Measurements from ENCODE around the gene KCNH8.

KCNH8 gene

GRCh38 chr3:19365471-19365870 is 217.2 kb downstream of the KCNH8 start:
- no peak for DNase-seq (ENCODE audit: low read depth)

- DNase-seq (ENCODE audit: low read depth) = no peak
Observed at GRCh38 chr3:19384868-19385267, 236.6 kb downstream of the KCNH8 start.

GRCh38 chr3:19392150-19392549 is 243.8 kb downstream of the KCNH8 start:
- no peak for DNase-seq (ENCODE audit: low read depth)

GRCh38 chr3:19394946-19395345 is 246.6 kb downstream of the KCNH8 start:
- no peak for DNase-seq (ENCODE audit: low read depth)

- DNase-seq (ENCODE audit: low read depth) = no peak
Observed at GRCh38 chr3:19396726-19397125, 248.4 kb downstream of the KCNH8 start.

- no peak for DNase-seq (ENCODE audit: low read depth)
Observed at GRCh38 chr3:19399356-19399755, 251.0 kb downstream of the KCNH8 start.

- no peak for DNase-seq (ENCODE audit: low read depth)
Observed at GRCh38 chr3:19399836-19400235, 251.5 kb downstream of the KCNH8 start.

- no peak for DNase-seq (ENCODE audit: low read depth)
Observed at GRCh38 chr3:19420159-19420558, 271.8 kb downstream of the KCNH8 start.

GRCh38 chr3:19425825-19426224 is 277.5 kb downstream of the KCNH8 start:
- DNase-seq (ENCODE audit: low read depth) = no peak

GRCh38 chr3:19427422-19428149 is 279.3 kb downstream of the KCNH8 start:
- no peak for DNase-seq (ENCODE audit: low read depth)

GRCh38 chr3:19428729-19429128 is 280.4 kb downstream of the KCNH8 start:
- no peak for DNase-seq (ENCODE audit: low read depth)

- DNase-seq (ENCODE audit: low read depth) = no peak
Observed at GRCh38 chr3:19432669-19433068, 284.4 kb downstream of the KCNH8 start.

GRCh38 chr3:19436746-19437145 is 288.4 kb downstream of the KCNH8 start:
- no peak for DNase-seq (ENCODE audit: low read depth)

- DNase-seq (ENCODE audit: low read depth) = no peak
Observed at GRCh38 chr3:19439944-19440343, 291.6 kb downstream of the KCNH8 start.

- no peak for DNase-seq (ENCODE audit: low read depth)
Observed at GRCh38 chr3:19446138-19446537, 297.8 kb downstream of the KCNH8 start.

GRCh38 chr3:19446687-19447086 is 298.4 kb downstream of the KCNH8 start:
- no peak for DNase-seq (ENCODE audit: low read depth)

GRCh38 chr3:19455546-19455945 is 307.2 kb downstream of the KCNH8 start:
- no peak for DNase-seq (ENCODE audit: low read depth)

GRCh38 chr3:19456738-19457137 is 308.4 kb downstream of the KCNH8 start:
- DNase-seq (ENCODE audit: low read depth) = no peak

GRCh38 chr3:19457449-19457848 is 309.1 kb downstream of the KCNH8 start:
- DNase-seq (ENCODE audit: low read depth) = no peak

- DNase-seq (ENCODE audit: low read depth) = no peak
Observed at GRCh38 chr3:19467761-19468160, 319.5 kb downstream of the KCNH8 start.

GRCh38 chr3:19471138-19471537 is 322.8 kb downstream of the KCNH8 start:
- DNase-seq (ENCODE audit: low read depth) = no peak

GRCh38 chr3:19473971-19474580 is 325.8 kb downstream of the KCNH8 start:
- DNase-seq (ENCODE audit: low read depth) = no peak

GRCh38 chr3:19476281-19476680 is 328.0 kb downstream of the KCNH8 start:
- DNase-seq (ENCODE audit: low read depth) = no peak

- no peak for DNase-seq (ENCODE audit: low read depth)
Observed at GRCh38 chr3:19485267-19485666, 337.0 kb downstream of the KCNH8 start.

Data from stimulated activated CD8-positive, alpha-beta memory T cell treated with anti-CD3 and anti-CD28 coated beads, Interleukin-4, amount 100 ng/mL, for 24 hours (primary cell).